Nephron (organoid): ENCODE data around the gene POLR2L.

Experiments used
- H3K27ac Mint-ChIP-seq, 3 experiments: 2 replicates each; pipeline ENCODE4 v1.8.0; 2020; ENCODE audit warnings: mixed read lengths in 3 of 3, mild to moderate bottlenecking in 2 of 3, moderate library complexity in 1 of 3
- H3K27me3 Mint-ChIP-seq: 2 replicates; pipeline ENCODE4 v1.8.0; 2021; ENCODE audit warnings: low read depth, mild to moderate bottlenecking, moderate library complexity, mixed read lengths
- H3K36me3 Mint-ChIP-seq: 2 replicates; pipeline ENCODE4 v1.8.0; 2020; ENCODE audit warnings: low read depth, mixed read lengths
- H3K4me1 Mint-ChIP-seq: 2 replicates; pipeline ENCODE4 v1.8.0; 2020; ENCODE audit warnings: mixed read lengths
- H3K4me3 Mint-ChIP-seq, 3 experiments: 2 replicates each; pipeline ENCODE4 v1.8.0; 2020; ENCODE audit warnings: mild to moderate bottlenecking in 3 of 3, mixed read lengths in 3 of 3, moderate library complexity in 2 of 3
- H3K9me3 Mint-ChIP-seq: 2 replicates; pipeline ENCODE4 v1.8.0; 2020; ENCODE audit warnings: mixed read lengths
- CTCF ChIP-seq, 3 experiments: fragments of 200-600 bp; sonication (generic); IDR thresholded peaks; one replicate each; pipeline ENCODE4 v1.5.0; 2021; ENCODE audit warnings: antibody characterized with exemption in 3 of 3; ENCODE audit not compliant: unreplicated experiment in 3 of 3

POLR2L gene

GRCh38 chr11:812390-812789 lies 29.9 kb downstream of the POLR2L start:
- Mint-ChIP-seq H3K36me3 (peaks cover 22% of the 10 kb centered on the region), H3K4me3 (peak overlapping the region; percentile 87 to 90 (median 87)), H3K27me3 (peaks cover 3% of the 10 kb centered on the region), H3K27ac (no peak overlapping the region), H3K9me3 (no peaks in the 10 kb centered on the region), H3K4me1 (peaks cover 20% of the 10 kb centered on the region)
- no peak for TF ChIP-seq CTCF (IDR thresholded peaks at IDR 0.05; ENCODE audit: unreplicated experiment in 3 of 3)

- H3K27ac Mint-ChIP-seq, result peak overlapping the region in 1 of 3 experiments; percentile 70
- TF ChIP-seq CTCF (IDR thresholded peaks at IDR 0.05; ENCODE audit: unreplicated experiment in 3 of 3), result no peak
Observed at GRCh38 chr11:811446-812245, 30.7 kb downstream of the POLR2L start.

GRCh38 chr11:810040-810567 lies 32.2 kb downstream of the POLR2L start:
- peak in 1 of 3 experiments; percentile 12 for TF ChIP-seq CTCF (IDR thresholded peaks at IDR 0.05; ENCODE audit: unreplicated experiment in 3 of 3)
- Mint-ChIP-seq H3K4me3 (peak overlapping the region; percentile 90 to 94 (median 92)), H3K4me1 (peaks cover 20% of the 10 kb centered on the region), H3K9me3 (no peaks in the 10 kb centered on the region), H3K27ac (peak overlapping the region; percentile 99 to 100 (median 99)), H3K27me3 (no peaks in the 10 kb centered on the region), H3K36me3 (peaks cover 22% of the 10 kb centered on the region)

More at GRCh38 chr11:811446-812245, 30.7 kb downstream of the POLR2L start:
- peaks cover 3% of the 10 kb centered on the region for H3K27me3 Mint-ChIP-seq
- peaks cover 20% of the 10 kb centered on the region for H3K4me1 Mint-ChIP-seq
- H3K9me3 Mint-ChIP-seq, result no peaks in the 10 kb centered on the region
- peak overlapping the region; percentile 87 to 90 (median 87) for H3K4me3 Mint-ChIP-seq
- peaks cover 22% of the 10 kb centered on the region for H3K36me3 Mint-ChIP-seq

- H3K9me3 Mint-ChIP-seq, result no peaks in the 10 kb centered on the region
- H3K36me3 Mint-ChIP-seq, result peaks cover 22% of the 10 kb centered on the region
- peak within 1 kb of the TSS; percentile 99 to 100 (median 99) for H3K27ac Mint-ChIP-seq
- TF ChIP-seq CTCF (IDR thresholded peaks at IDR 0.05; ENCODE audit: unreplicated experiment in 3 of 3), result no peak
- peaks cover 20% of the 10 kb centered on the region for H3K4me1 Mint-ChIP-seq
- H3K27me3 Mint-ChIP-seq, result no peaks in the 10 kb centered on the region
- peak within 1 kb of the TSS; percentile 90 to 94 (median 92) for H3K4me3 Mint-ChIP-seq
Observed at GRCh38 chr11:809287-810039, 32.9 kb downstream of the POLR2L start, which contains the start of gene RPLP2. RPLP2 (plus strand) TSS chr11:809967; CDS start chr11:810235, 268 bp downstream.

- Mint-ChIP-seq H3K27ac (peak overlapping the region; percentile 99 to 100 (median 99)), H3K4me3 (peak overlapping the region; percentile 90 to 94 (median 92)), H3K4me1 (peaks cover 20% of the 10 kb centered on the region), H3K9me3 (no peaks in the 10 kb centered on the region), H3K27me3 (no peaks in the 10 kb centered on the region), H3K36me3 (peaks cover 19% of the 10 kb centered on the region)
- no peak for TF ChIP-seq CTCF (IDR thresholded peaks at IDR 0.05; ENCODE audit: unreplicated experiment in 3 of 3)
Observed at GRCh38 chr11:808427-809286, 33.7 kb downstream of the POLR2L start.
